Trophoblast cell (in vitro differentiated cells and primary cell): ENCODE results near the gene SPPL2A.

Source experiments
- DNase-seq, 2 donors: peaks; one replicate each; pipeline ENCODE4 v3.0.0-alpha.2; 2016
- H2AFZ ChIP-seq: 2 replicates; pipeline ENCODE4 v1.6.1; 2013; ENCODE audit warnings: low read length, moderate library complexity, mild to moderate bottlenecking; ENCODE audit not compliant: insufficient read depth, poor library complexity
- H2AK5ac ChIP-seq: 2 replicates; pipeline ENCODE4 v1.6.1; 2013; ENCODE audit warnings: mild to moderate bottlenecking, low read length
- H2BK120ac ChIP-seq: 2 replicates; pipeline ENCODE4 v1.6.1; 2013; ENCODE audit warnings: low read length, mild to moderate bottlenecking, moderate library complexity; ENCODE audit not compliant: insufficient read depth, poor library complexity
- H2BK12ac ChIP-seq: 2 replicates; pipeline ENCODE4 v1.6.1; 2013; ENCODE audit warnings: mild to moderate bottlenecking, low read length, moderate library complexity
- H2BK5ac ChIP-seq: 2 replicates; pipeline ENCODE4 v1.6.1; 2013; ENCODE audit warnings: low read length, low read depth, moderate library complexity, mild to moderate bottlenecking; ENCODE audit not compliant: poor library complexity
- H3K14ac ChIP-seq: 2 replicates; pipeline ENCODE4 v1.6.1; 2013; ENCODE audit warnings: mild to moderate bottlenecking, low read length
- H3K18ac ChIP-seq: 2 replicates; pipeline ENCODE4 v1.6.1; 2013; ENCODE audit warnings: mild to moderate bottlenecking, low read length
- H3K23ac ChIP-seq: 2 replicates; pipeline ENCODE4 v1.6.1; 2013; ENCODE audit warnings: low read length
- H3K27ac ChIP-seq: 2 replicates; pipeline ENCODE4 v1.5.1; 2013; ENCODE audit warnings: low read depth, mild to moderate bottlenecking, inconsistent platforms, low read length, moderate library complexity
- H3K27me3 ChIP-seq: 2 replicates; pipeline ENCODE4 v1.6.1; 2013; ENCODE audit warnings: inconsistent platforms, mild to moderate bottlenecking, low read length, moderate library complexity; ENCODE audit not compliant: insufficient read depth
- H3K36me3 ChIP-seq, 2 experiments: 1 replicate in 1 of 2; 2 replicates in 1 of 2; pipeline ENCODE4 v1.6.1; 2013; ENCODE audit warnings: low read length in 2 of 2, mild to moderate bottlenecking in 2 of 2, moderate library complexity in 1 of 2; ENCODE audit not compliant: insufficient read depth in 2 of 2, control insufficient read depth in 1 of 2
- H3K4ac ChIP-seq: 2 replicates; pipeline ENCODE4 v1.6.1; 2013; ENCODE audit warnings: low read depth, mild to moderate bottlenecking, low read length, moderate library complexity
- H3K4me1 ChIP-seq, 2 experiments: 1 replicate in 1 of 2; 2 replicates in 1 of 2; pipeline ENCODE4 v1.6.1; 2013; ENCODE audit warnings: low read length in 2 of 2, mild to moderate bottlenecking in 2 of 2, moderate library complexity in 1 of 2; ENCODE audit not compliant: insufficient read depth in 2 of 2, control insufficient read depth in 1 of 2
- H3K4me2 ChIP-seq: 2 replicates; pipeline ENCODE4 v1.6.1; 2013; ENCODE audit warnings: inconsistent platforms, mild to moderate bottlenecking, low read length, moderate library complexity
- H3K4me3 ChIP-seq: 2 replicates; pipeline ENCODE4 v1.5.1; 2013; ENCODE audit warnings: mild to moderate bottlenecking, low read depth, low read length, inconsistent platforms
- H3K79me1 ChIP-seq: one replicate; pipeline ENCODE4 v1.6.1; 2013; ENCODE audit warnings: low read length
- H3K79me2 ChIP-seq: 2 replicates; pipeline ENCODE4 v1.6.1; 2013; ENCODE audit warnings: low read length, mild to moderate bottlenecking; ENCODE audit not compliant: control insufficient read depth, insufficient read depth, poor library complexity
- H3K9ac ChIP-seq: 2 replicates; pipeline ENCODE4 v1.6.1; 2013; ENCODE audit warnings: mild to moderate bottlenecking, low read length
- H3K9me3 ChIP-seq: 2 replicates; pipeline ENCODE4 v1.6.1; 2013; ENCODE audit warnings: low read depth, mild to moderate bottlenecking, control low read depth, inconsistent platforms, low read length; ENCODE audit not compliant: insufficient read depth
- H4K12ac ChIP-seq: 2 replicates; pipeline ENCODE4 v1.6.1; 2013; ENCODE audit warnings: low read depth, mild to moderate bottlenecking, low read length, moderate library complexity
- H4K8ac ChIP-seq: 2 replicates; pipeline ENCODE4 v1.6.1; 2013; ENCODE audit warnings: low read depth, mild to moderate bottlenecking, low read length, moderate library complexity
- H4K91ac ChIP-seq: one replicate; pipeline ENCODE4 v1.6.1; 2013; ENCODE audit warnings: low read depth, mild to moderate bottlenecking, low read length, moderate library complexity
- WGBS: extraction: QIAGEN DNeasy Blood & Tissue Kit; methylation state at CpG from one replicate; pipeline ENCODE4 v1.1.7; 2013; ENCODE audit warnings: missing lambda C conversion rate; ENCODE audit not compliant: insufficient read length, insufficient coverage; ENCODE audit errors: extremely low coverage; 5-methylcytosine and 5-hydroxymethylcytosine counted together

Gene SPPL2A

DNA sequence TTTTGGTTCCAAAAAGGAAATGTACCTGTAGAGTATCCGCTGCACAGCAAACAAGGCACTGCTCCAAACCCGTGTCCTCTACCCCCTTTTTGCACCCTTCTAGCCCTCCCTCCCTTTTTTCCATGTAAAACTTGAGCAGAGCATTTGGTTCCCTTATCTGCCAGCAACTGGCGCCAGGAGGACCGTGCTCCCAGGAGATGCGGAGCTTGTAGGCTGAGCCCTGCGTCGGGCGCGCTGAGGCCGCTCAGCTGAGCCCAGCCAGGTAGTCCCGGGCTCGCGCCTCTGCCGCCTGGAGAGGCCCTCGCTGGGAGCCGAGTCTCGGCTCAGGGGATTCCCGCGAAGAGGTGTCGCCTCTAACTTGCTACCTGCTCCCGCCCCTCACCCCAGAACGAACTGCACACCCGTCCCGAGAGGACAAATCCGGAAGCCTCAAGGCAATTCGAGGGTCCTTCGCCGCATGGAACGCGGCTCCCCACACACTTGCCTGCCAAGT, 79.5 kb downstream of the SPPL2A start:
- peaks cover 6 to 10% of the 10 kb centered on the region in 2 experiments for H3K36me3 ChIP-seq
- peak overlapping the region; percentile 91 for H4K91ac ChIP-seq
- peaks cover 11% of the 10 kb centered on the region for H3K79me1 ChIP-seq
- peak overlapping the region; percentile 68 for H2AFZ ChIP-seq
- H2AK5ac ChIP-seq, result peak overlapping the region; percentile 77
- H3K79me2 ChIP-seq, result peaks cover 23% of the 10 kb centered on the region
- peak overlapping the region; percentile 71 for H2BK5ac ChIP-seq
- H2BK120ac ChIP-seq, result peak overlapping the region; percentile 83
- H3K27ac ChIP-seq, result peak overlapping the region; percentile 92
- H2BK12ac ChIP-seq, result peak overlapping the region; percentile 21
- peak overlapping the region; percentile 90 for H3K4ac ChIP-seq
- no peaks in the 10 kb centered on the region for H3K9me3 ChIP-seq
- peak overlapping the region; percentile 82 for H4K8ac ChIP-seq
- peak overlapping the region; percentile 95 for H3K14ac ChIP-seq
- no peak overlapping the region for H3K23ac ChIP-seq
- no CpG with 5 or more reads among the region's 30 CpGs for WGBS
- H3K4me1 ChIP-seq, result peaks cover 0 to 8% of the 10 kb centered on the region in 2 experiments
- peak overlapping the region; percentile 94 for H3K4me2 ChIP-seq
- peak overlapping the region; percentile 92 for H3K4me3 ChIP-seq
- peak overlapping the region; percentile 92 for H3K9ac ChIP-seq
- no peaks in the 10 kb centered on the region for H3K27me3 ChIP-seq
- peak; percentile 76 for DNase-seq
- peak overlapping the region; percentile 75 for H4K12ac ChIP-seq
- peak overlapping the region; percentile 96 for H3K18ac ChIP-seq

GRCh38 chr15:50685191-50685975, 80.1 kb downstream of the SPPL2A start:
- Histone ChIP-seq H3K27ac (peak overlapping the region; percentile 92), H2AK5ac (no peak overlapping the region), H3K4me2 (peak overlapping the region; percentile 94), H2BK12ac (no peak overlapping the region), H3K4ac (peak overlapping the region; percentile 90), H2AFZ (no peak overlapping the region), H3K9me3 (no peaks in the 10 kb centered on the region), H4K12ac (no peak overlapping the region), H3K23ac (no peak overlapping the region), H3K79me2 (peaks cover 23% of the 10 kb centered on the region), H3K27me3 (no peaks in the 10 kb centered on the region), H3K14ac (no peak overlapping the region), H3K79me1 (peaks cover 11% of the 10 kb centered on the region), H3K4me1 (peaks cover 0 to 8% of the 10 kb centered on the region in 2 experiments), H2BK120ac (no peak overlapping the region), H3K18ac (no peak overlapping the region), H4K8ac (no peak overlapping the region), H2BK5ac (no peak overlapping the region), H4K91ac (no peak overlapping the region), H3K4me3 (peak overlapping the region; percentile 92), H3K9ac (peak overlapping the region; percentile 92), H3K36me3 (peaks cover 6 to 10% of the 10 kb centered on the region in 2 experiments)
- no peak for DNase-seq
- WGBS, result no CpG with 5 or more reads among the region's 22 CpGs

DNA sequence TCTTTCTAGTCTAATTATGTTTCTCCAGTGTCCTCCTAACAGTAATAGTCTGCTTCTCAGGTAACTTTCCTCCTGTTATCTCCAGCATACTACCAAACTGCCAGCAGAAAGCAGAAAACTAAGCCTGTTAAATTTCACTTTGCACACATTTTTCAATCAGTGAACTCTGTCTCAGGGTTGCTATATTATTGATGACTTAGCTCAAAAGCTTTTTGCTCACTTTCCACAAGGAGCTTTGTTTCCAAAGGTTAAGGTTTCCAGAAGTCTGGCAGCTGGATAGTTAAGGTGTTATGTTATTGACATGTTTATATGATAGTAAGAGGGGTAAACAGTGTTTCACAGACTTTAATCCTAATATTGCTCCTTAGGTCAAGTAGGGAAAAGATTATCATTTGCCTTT, 84.0 kb downstream of the SPPL2A start:
- Histone ChIP-seq H2BK5ac (no peak overlapping the region), H3K4me1 (peaks cover 4 to 14% of the 10 kb centered on the region in 2 experiments), H4K12ac (no peak overlapping the region), H3K27me3 (no peaks in the 10 kb centered on the region), H3K18ac (no peak overlapping the region), H3K79me1 (peaks cover 7% of the 10 kb centered on the region), H2BK12ac (no peak overlapping the region), H2AK5ac (no peak overlapping the region), H3K14ac (no peak overlapping the region), H3K4ac (no peak overlapping the region), H4K8ac (no peak overlapping the region), H3K9me3 (no peaks in the 10 kb centered on the region), H3K4me2 (no peak overlapping the region), H3K36me3 (peaks cover 6 to 10% of the 10 kb centered on the region in 2 experiments), H3K27ac (no peak overlapping the region), H3K23ac (no peak overlapping the region), H2BK120ac (no peak overlapping the region), H3K9ac (no peak overlapping the region), H3K4me3 (no peak overlapping the region), H3K79me2 (peaks cover 22% of the 10 kb centered on the region), H2AFZ (no peak overlapping the region), H4K91ac (no peak overlapping the region)
- DNase-seq, result no peak

DNA sequence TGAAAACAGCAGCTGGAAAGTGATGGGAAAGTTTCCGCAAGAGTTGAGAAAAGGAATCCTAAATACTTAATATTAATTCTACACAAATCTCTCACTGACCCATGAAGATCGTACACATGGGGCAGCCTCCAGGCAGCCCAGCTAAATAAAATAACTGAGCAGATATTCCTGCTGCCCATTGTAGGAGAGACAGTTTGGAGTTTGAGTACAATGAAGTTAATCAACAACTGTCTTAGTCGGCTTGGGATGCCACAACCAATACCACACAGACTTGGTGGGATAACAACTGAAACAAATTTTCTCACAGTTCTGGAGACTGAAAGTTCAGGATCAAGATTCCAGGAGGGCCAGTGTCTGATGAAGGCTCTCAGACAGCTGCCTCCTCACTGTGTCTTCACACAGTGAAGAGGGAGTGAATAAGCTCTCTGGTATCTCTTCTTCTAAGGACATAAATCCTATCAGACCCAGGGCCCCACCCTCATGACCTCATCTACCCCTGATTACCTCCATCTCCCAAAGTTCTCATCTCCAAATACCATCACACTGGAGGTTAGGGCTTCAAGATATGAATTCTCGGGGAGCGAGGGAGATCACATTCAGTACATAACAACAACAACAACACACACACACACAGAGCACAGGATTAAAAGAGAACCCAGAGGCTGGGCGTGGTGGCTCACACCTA, 88.6 kb downstream of the SPPL2A start:
- H3K36me3 ChIP-seq, result no peaks in the 10 kb centered on the region
- no peak overlapping the region for H4K8ac ChIP-seq
- no peak overlapping the region for H3K18ac ChIP-seq
- no peak overlapping the region for H2BK120ac ChIP-seq
- H4K91ac ChIP-seq, result no peak overlapping the region
- H3K23ac ChIP-seq, result no peak overlapping the region
- no peaks in the 10 kb centered on the region for H3K27me3 ChIP-seq
- H3K9ac ChIP-seq, result no peak overlapping the region
- H3K4me1 ChIP-seq, result peaks cover 4 to 6% of the 10 kb centered on the region in 2 experiments
- H3K79me2 ChIP-seq, result peaks cover 2% of the 10 kb centered on the region
- peak overlapping the region; percentile 51 for H3K27ac ChIP-seq
- H3K4ac ChIP-seq, result peak overlapping the region; percentile 62
- H2BK12ac ChIP-seq, result no peak overlapping the region
- peak; percentile 77 to 79 for DNase-seq
- H2AFZ ChIP-seq, result no peak overlapping the region
- H3K9me3 ChIP-seq, result no peaks in the 10 kb centered on the region
- H3K4me3 ChIP-seq, result no peak overlapping the region
- no peaks in the 10 kb centered on the region for H3K79me1 ChIP-seq
- H2AK5ac ChIP-seq, result no peak overlapping the region
- H3K14ac ChIP-seq, result no peak overlapping the region
- no peak overlapping the region for H2BK5ac ChIP-seq
- H3K4me2 ChIP-seq, result no peak overlapping the region
- WGBS, result no CpG with 5 or more reads among the region's 6 CpGs
- H4K12ac ChIP-seq, result no peak overlapping the region
